Common myeloid progenitor, CD34-positive (primary cell): ENCODE measurements around the gene TMEM170B.

Experiments used
- CTCF ChIA-PET: fragments of 350-600 bp; sonication (Branson Sonifier 250); formaldehyde crosslinking; loops from one replicate; lab custom pipeline; 2021; ENCODE audit warnings: antibody characterized with exemption; lab: Charles Lee
- POLR2A ChIA-PET: fragments of 350-600 bp; sonication (Branson Sonifier 250); formaldehyde crosslinking; loops from one replicate; lab custom pipeline; 2021; ENCODE audit warnings: antibody characterized with exemption; lab: Charles Lee
- DNase-seq, 3 donors: peaks; one replicate each; pipeline versions ENCODE4 v3.0.0 to v3.0.0-alpha.2; 2013
- H3K27ac ChIP-seq, 2 experiments: 1 replicate in 1 of 2; 2 replicates in 1 of 2; pipeline ENCODE4 v1.7.0; 2013; ENCODE audit warnings: inconsistent platforms in 2 of 2, low read length in 2 of 2, mild to moderate bottlenecking in 2 of 2, low read depth in 1 of 2, moderate library complexity in 1 of 2; ENCODE audit not compliant: severe bottlenecking in 2 of 2, insufficient read depth in 1 of 2, poor library complexity in 1 of 2
- H3K27me3 ChIP-seq, 5 experiments: replicated peaks in 2 of 5; 1 replicate in 3 of 5; 2 replicates in 2 of 5; pipeline versions ENCODE4 v1.6.1 to v1.7.0; 2013; ENCODE audit warnings: low read length in 4 of 5, mild to moderate bottlenecking in 2 of 5, moderate library complexity in 2 of 5, inconsistent platforms in 1 of 5; ENCODE audit not compliant: insufficient read depth in 5 of 5, control insufficient read depth in 4 of 5
- H3K36me3 ChIP-seq, 4 experiments: 1 replicate in 2 of 4; 2 replicates in 2 of 4; pipeline versions ENCODE4 v1.6.1 to v1.7.0; 2013; ENCODE audit warnings: low read length in 3 of 4, control low read depth in 1 of 4, mild to moderate bottlenecking in 1 of 4; ENCODE audit not compliant: control insufficient read depth in 4 of 4, insufficient read depth in 4 of 4
- H3K4me1 ChIP-seq, 4 experiments: 1 replicate in 3 of 4; 2 replicates in 1 of 4; pipeline versions ENCODE4 v1.6.1 to v1.7.1; 2013; ENCODE audit warnings: low read length in 3 of 4, mild to moderate bottlenecking in 3 of 4, control low read depth in 1 of 4, inconsistent platforms in 1 of 4, moderate library complexity in 1 of 4; ENCODE audit not compliant: control insufficient read depth in 4 of 4, insufficient read depth in 4 of 4; ENCODE audit errors: control extremely low read depth in 1 of 4
- H3K4me3 ChIP-seq, 7 experiments: 1 replicate in 4 of 7; 2 replicates in 3 of 7; pipeline versions ENCODE4 v1.5.1 to v1.7.0; 2013; ENCODE audit warnings: mild to moderate bottlenecking in 7 of 7, low read length in 6 of 7, moderate library complexity in 6 of 7, inconsistent platforms in 2 of 7, low read depth in 2 of 7, control low read depth in 1 of 7; ENCODE audit not compliant: insufficient read depth in 4 of 7, control insufficient read depth in 1 of 7; ENCODE audit errors: extremely low read depth in 1 of 7
- H3K9me3 ChIP-seq, 5 experiments: 1 replicate in 4 of 5; 2 replicates in 1 of 5; pipeline versions ENCODE4 v1.6.1 to v1.7.1; 2013; ENCODE audit warnings: low read length in 4 of 5, mild to moderate bottlenecking in 2 of 5, inconsistent platforms in 1 of 5, low read depth in 1 of 5, moderate library complexity in 1 of 5; ENCODE audit not compliant: control insufficient read depth in 4 of 5, insufficient read depth in 2 of 5; ENCODE audit errors: control extremely low read depth in 1 of 5
- WGBS: methylation state at CpG from one replicate; pipeline ENCODE4 v1.1.5; 2013; ENCODE audit not compliant: insufficient coverage; 5-methylcytosine and 5-hydroxymethylcytosine counted together

TMEM170B gene

DNA sequence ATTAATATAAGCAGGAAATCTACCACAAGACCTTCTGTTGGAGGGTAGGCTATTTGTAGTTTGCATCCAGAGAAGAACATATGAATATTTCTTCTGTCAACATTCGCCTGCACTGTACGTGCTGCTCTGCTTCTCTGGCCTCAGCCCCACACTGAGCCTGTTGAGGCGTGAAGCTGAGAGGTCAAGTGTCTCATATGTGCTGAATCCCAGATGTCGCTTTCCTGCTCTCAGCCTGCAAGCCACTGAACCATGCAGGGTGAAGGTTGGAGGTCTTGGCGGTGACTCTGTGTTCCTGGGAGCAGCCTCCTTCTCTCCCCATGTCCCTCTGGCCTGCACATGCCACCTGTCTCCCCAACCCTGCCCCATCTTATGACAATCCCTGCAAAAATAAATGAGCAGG, 83.6 kb downstream of the TMEM170B start:
- CTCF ChIA-PET, result no interaction called here

DNA sequence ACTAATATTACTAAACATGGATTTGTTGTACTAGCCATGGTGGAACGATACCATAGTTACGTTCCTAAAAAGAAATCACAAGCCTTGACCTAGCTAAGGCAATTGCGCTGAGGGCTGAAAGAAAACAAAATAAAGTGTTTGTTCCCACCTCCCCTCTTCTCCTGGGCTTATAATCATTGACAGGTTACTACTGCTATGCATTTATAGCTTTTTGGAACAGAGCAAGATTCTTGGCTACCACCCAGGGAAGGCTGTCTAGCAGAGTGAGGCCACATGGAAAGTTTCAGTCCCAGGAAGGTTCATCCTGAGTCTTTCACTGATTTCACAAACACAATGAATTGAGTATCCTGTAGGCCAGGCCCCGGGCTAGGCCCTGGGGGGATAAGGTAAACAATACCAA, 84.6 kb downstream of the TMEM170B start:
- POLR2A ChIA-PET, result no interaction called here
- H3K4me3 ChIP-seq, result no peak overlapping the region
- WGBS, result 95% methylated on average over 4 of the region's 4 CpGs

More for the DNA sequence above, 83.6 kb downstream of the TMEM170B start:
- H3K4me3 ChIP-seq, result no peak overlapping the region
- no peaks in the 10 kb centered on the region for H3K36me3 ChIP-seq
- POLR2A ChIA-PET, result no interaction called here
- no peak for DNase-seq
- no peaks in the 10 kb centered on the region for H3K27me3 ChIP-seq
- no peaks in the 10 kb centered on the region for H3K4me1 ChIP-seq
- H3K27ac ChIP-seq, result no peak overlapping the region
- H3K9me3 ChIP-seq, result no peaks in the 10 kb centered on the region
- 88% methylated on average over 5 of the region's 5 CpGs for WGBS

DNA sequence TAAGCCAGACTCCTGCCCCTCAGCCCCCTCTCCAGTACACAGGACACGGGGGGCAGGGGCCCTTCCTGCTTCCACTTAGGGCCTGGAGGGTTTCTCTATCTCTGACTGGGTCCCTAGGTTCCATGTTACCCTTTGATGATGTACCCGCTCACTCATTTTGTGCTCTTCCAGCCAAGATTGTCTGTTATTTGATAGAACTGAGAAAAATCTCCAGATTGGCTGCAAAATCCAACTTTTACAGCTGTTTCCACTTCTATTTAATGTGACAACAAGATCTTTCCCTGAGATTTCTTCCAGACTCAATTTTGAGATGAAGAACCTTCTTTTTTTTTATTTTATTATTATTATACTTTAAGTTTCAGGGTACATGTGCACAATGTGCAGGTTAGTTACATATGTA, 85.7 kb downstream of the TMEM170B start:
- no peak overlapping the region for H3K4me3 ChIP-seq
- H3K27ac ChIP-seq, result no peak overlapping the region
- 100% methylated on average over 2 of the region's 2 CpGs for WGBS
- DNase-seq, result no peak
- no peaks in the 10 kb centered on the region for H3K27me3 ChIP-seq
- H3K36me3 ChIP-seq, result no peaks in the 10 kb centered on the region
- no peaks in the 10 kb centered on the region for H3K9me3 ChIP-seq
- ChIA-PET POLR2A (no interaction called here), CTCF (no interaction called here)
- peaks cover 0 to 6% (median 2%) of the 10 kb centered on the region in 4 experiments for H3K4me1 ChIP-seq

More for the DNA sequence above, 84.6 kb downstream of the TMEM170B start:
- no peak for DNase-seq
- CTCF ChIA-PET, result no interaction called here
- Histone ChIP-seq H3K36me3 (no peaks in the 10 kb centered on the region), H3K27me3 (no peaks in the 10 kb centered on the region), H3K9me3 (no peaks in the 10 kb centered on the region), H3K4me1 (no peaks in the 10 kb centered on the region), H3K27ac (no peak overlapping the region)

DNA sequence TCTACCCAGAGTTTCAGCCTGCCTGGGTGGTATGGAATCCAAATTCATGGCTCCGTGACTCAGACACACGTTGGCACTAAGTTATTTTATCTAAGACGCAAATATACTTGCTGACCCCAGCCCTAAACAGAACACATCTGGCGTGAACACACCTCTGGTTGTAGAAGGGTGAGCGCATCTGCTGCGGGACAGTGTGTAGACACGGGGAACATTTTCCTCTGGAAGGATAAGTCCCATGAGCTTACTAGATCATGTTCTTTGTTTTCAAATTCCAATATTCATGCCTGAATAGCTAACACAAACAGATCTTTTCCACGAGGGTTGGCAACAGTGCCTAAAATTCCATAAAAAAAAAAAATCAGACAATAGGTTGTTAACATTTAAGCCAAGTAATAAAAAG, 87.8 kb downstream of the TMEM170B start:
- DNase-seq, result no peak
- no peaks in the 10 kb centered on the region for H3K36me3 ChIP-seq
- POLR2A ChIA-PET, result no interaction called here
- H3K4me1 ChIP-seq, result peaks cover 0 to 14% (median 6%) of the 10 kb centered on the region in 4 experiments
- 98% methylated on average over 4 of the region's 8 CpGs for WGBS
- no peak overlapping the region for H3K27ac ChIP-seq
- H3K4me3 ChIP-seq, result no peak overlapping the region
- H3K9me3 ChIP-seq, result no peaks in the 10 kb centered on the region
- CTCF ChIA-PET, result interaction anchor here (0.7 kb wide), 1 partner anchor 476 kb away, joined by 4 read pairs; no protein-coding TSS in a partner anchor
- H3K27me3 ChIP-seq, result no peaks in the 10 kb centered on the region

DNA sequence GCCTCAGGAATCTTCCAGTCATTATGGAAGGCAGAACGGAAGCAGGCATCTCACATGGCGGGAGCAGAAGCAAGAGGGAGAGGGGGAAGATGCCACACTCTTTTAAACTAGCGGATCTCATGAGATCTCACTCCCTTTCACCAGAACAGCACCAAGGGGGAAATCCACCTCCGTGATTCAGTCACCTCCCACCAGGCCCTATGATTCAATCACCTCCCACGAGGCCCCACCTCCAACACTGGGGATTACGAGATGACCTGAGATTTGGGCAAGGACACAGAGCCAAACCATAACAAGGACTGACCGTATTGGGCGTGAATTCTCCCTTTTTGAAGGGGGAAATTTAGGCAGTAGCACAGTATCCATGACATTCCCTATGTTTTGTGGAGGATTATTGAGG, 88.8 kb downstream of the TMEM170B start:
- CTCF ChIA-PET, result no interaction called here
- no peak overlapping the region for H3K27ac ChIP-seq
- H3K9me3 ChIP-seq, result no peaks in the 10 kb centered on the region
- H3K36me3 ChIP-seq, result no peaks in the 10 kb centered on the region
- peaks cover 0 to 14% (median 6%) of the 10 kb centered on the region in 4 experiments for H3K4me1 ChIP-seq
- no peaks in the 10 kb centered on the region for H3K27me3 ChIP-seq
- H3K4me3 ChIP-seq, result no peak overlapping the region
- no peak for DNase-seq
- POLR2A ChIA-PET, result no interaction called here
- WGBS, result 100% methylated on average over 2 of the region's 8 CpGs

DNA sequence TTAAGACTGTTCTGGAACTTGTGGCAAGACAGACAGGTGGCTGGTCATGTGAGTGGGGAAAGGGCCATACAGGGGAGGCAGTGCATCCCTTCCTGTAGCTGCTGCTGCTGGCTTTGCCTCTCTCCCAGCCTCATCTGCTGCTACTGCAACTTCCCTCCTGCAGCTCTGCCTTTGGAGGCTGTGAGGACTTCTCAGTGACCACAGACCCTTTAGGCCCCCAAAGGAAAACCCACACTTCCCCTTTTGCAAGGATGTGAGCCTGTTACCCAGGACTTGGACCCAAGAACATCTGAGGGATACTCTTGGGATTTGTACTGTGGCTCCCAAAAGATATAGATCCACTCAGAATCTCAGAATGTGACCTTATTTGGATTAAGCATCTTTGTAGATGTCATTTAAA, 91.0 kb downstream of the TMEM170B start:
- Histone ChIP-seq H3K9me3 (no peaks in the 10 kb centered on the region), H3K27ac (no peak overlapping the region), H3K27me3 (no peaks in the 10 kb centered on the region), H3K4me3 (no peak overlapping the region), H3K4me1 (peaks cover 0 to 14% (median 6%) of the 10 kb centered on the region in 4 experiments), H3K36me3 (no peaks in the 10 kb centered on the region)
- ChIA-PET CTCF (interaction anchor here (1.2 kb wide), 1 partner anchor 543 kb away, joined by 3 read pairs; no protein-coding TSS in a partner anchor), POLR2A (no interaction called here)
- DNase-seq, result peak in 2 of 3 donors; percentile 36 to 40

DNA sequence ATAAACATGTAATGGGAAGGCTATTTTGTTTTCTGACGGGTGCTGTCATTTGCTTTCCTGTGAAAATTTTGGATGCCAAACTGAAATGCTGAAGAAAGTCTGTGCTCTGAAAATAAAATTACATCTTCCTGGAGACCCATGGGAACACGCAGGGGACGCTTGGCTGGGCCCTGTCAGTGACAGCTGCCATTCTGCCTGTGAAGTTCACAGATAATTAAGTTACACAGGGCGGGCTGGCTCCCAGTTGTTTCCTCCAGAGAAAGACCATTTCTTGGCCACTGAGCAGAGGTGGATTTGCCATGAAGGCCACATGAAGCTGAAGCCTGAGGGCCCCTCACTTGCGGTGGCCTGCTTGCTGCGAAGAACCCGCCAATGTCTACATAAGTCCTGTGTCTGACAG, 93.5 kb downstream of the TMEM170B start:
- H3K4me3 ChIP-seq, result no peak overlapping the region
- ChIA-PET POLR2A (no interaction called here), CTCF (no interaction called here)
- WGBS, result 94% methylated on average over 7 of the region's 7 CpGs
- H3K27ac ChIP-seq, result no peak overlapping the region
- H3K9me3 ChIP-seq, result no peaks in the 10 kb centered on the region
- no peaks in the 10 kb centered on the region for H3K27me3 ChIP-seq
- DNase-seq, result no peak
- H3K36me3 ChIP-seq, result no peaks in the 10 kb centered on the region
- H3K4me1 ChIP-seq, result peaks cover 0 to 14% (median 6%) of the 10 kb centered on the region in 4 experiments
